Limb (tissue), 2 donors: ENCODE data around the gene LRRC52.
"Not testable (repeated sequence)": the region's sequence is repeated elsewhere in the genome, so short reads cannot be mapped to it uniquely, and the experiment has no call there.

ENCODE experiments used
- DNase-seq, 2 donors: peaks; one replicate each; pipeline ENCODE4 v3.0.0-alpha.2; 2016; ENCODE audit errors: extremely low spot score in 2 of 2

LRRC52 gene

DNA sequence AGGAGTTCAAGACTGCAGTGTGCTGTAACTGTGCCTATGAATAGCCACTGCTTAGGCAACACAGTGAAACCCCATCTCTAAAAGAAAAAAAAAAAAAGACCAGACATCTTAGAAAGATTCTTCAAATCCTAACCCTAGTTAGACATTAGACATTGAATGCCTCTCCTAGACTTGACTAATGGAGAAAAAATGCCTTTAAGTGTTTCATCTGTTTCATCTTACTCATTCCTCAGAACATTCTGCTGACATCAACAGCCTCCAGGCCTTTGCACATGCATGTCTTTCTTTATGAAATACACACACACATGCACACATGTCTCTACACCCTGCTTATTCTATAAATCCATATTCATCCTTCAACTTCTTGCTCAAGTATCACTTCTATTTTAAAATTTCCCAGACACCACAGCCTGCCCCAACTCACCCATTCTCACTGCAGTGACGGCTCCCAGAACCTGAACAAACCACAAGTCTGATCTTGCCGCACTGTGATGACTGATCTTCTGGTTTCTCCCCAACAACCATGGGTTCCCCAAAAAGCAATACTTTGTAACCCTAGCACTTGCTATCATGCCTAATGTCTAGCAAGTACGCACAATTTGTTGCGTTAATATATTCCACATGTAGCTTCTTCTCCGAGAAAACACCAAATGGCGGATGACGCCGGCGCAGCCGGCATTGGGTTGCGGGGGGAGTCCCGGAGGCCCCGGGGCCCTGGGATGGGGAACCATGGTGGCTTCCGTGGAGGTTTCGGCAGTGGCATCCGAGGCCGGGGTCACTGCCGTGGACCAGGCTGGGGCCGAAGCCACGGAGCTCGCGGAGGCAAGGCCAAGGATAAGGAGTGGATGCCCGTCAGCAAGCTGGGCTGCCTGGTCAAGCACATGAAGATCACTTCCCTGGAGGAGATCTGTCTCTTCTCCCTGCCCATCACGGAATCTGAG, 37.4 kb downstream of the LRRC52 start:
- DNase-seq: no peak

DNA sequence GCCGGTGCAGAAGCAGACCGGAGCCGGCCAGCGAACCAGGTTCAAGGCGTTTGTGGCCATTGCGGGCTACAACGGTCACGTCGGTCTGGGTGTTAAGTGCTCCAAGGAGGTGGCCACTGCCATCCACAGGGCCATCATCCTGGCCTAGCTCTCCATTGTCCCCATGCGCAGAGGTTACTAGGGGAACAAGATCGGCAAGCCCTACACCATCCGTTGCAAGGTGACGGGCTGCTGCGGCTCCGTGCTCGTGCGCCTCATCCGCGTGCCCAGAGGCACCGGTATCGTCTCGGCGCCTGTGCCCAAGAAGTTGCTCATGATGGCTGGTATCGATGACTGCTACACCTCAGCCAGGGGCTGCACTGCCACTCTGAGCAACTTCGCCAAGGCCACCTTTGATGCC, 38.1 kb downstream of the LRRC52 start:
- DNase-seq: no peak

DNA sequence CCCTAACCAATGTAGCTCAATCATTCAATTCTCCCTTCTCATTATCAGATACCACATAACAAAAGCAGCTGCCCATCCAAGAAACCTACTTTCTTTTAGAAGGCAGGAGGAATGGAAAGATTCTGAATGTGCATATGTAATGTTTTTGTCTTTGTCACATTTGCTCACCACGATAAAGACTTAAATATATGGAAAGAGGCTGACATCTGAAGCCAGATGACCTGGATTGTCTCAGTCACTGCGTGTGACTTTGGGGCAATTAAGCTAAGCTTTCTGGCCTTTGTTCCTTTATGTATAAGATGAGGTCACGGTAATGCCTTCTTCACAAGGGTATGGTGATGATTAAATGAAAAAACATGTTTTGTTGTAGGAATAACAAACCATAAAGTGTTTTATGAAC, 42.6 kb downstream of the LRRC52 start:
- no peak for DNase-seq

GRCh38 chr1:165591391-165591790, 47.6 kb downstream of the LRRC52 start:
- not testable (repeated sequence) for DNase-seq

- peak; percentile 78 to 87 for DNase-seq
These were observed 49.4 kb downstream of the LRRC52 start for GRCh38 chr1:165592945-165593823.

DNA sequence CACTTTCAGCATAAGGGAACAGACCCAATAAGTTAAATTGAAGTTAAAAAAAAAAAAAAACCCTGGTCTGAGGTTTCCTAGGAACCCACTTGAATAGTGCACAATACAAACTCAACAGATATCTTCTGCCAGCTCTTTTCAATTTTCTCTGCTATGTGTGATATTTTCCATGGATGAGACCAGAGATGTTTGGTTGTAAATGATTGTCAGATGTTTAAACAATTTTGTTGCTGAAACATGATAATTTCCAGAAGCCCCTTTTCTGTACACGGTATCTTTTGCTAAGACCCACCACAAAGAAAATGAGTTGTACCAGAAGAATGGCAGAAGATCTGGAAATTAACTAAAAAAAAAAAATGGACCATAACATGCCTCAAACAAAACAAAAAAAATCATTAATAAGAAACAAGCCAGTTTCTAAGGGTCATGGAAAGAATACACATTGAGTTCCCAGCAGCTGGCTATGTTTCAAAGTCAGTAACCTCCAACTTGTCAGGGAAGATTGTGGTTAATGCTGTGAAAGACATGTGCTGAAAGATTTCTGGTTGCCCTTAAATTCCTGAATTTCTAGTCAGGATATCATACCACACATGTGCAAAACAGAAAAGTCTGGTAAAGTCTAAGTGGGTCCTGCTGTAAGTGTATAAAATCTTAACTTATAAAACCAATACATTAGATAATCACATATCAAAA, 51.6 kb downstream of the LRRC52 start:
- peak in 1 of 2 donors; percentile 58 for DNase-seq

GRCh38 chr1:165597883-165598675, 54.3 kb downstream of the LRRC52 start:
- DNase-seq: peak; percentile 95

- DNase-seq: peak in 1 of 2 donors; percentile 12
These were observed 54.9 kb downstream of the LRRC52 start for GRCh38 chr1:165598676-165599059.

DNA sequence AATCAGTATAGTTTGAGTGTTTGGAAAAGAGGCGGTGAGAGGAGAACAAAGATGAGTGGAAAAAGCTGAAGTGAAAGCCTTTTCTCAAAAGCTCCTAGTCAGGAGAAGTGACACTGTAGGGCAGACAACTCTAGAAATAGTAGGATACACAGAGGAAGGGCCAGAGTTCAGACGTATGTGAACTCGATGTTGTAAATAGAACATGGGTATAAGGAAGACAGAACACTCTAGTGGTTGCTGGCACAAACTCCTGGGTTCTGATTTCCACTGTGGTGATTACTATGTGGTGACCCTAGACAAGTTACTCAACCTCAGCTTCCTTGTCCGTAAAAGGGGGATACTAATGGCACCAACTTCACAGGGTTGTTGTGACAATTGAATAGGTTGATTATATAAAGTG, 57.0 kb downstream of the LRRC52 start:
- DNase-seq: no peak

- DNase-seq: no peak
These were observed 60.0 kb downstream of the LRRC52 start for GRCh38 chr1:165603810-165604209.

- DNase-seq: no peak
These were observed 61.4 kb downstream of the LRRC52 start for GRCh38 chr1:165605246-165605645.

DNA sequence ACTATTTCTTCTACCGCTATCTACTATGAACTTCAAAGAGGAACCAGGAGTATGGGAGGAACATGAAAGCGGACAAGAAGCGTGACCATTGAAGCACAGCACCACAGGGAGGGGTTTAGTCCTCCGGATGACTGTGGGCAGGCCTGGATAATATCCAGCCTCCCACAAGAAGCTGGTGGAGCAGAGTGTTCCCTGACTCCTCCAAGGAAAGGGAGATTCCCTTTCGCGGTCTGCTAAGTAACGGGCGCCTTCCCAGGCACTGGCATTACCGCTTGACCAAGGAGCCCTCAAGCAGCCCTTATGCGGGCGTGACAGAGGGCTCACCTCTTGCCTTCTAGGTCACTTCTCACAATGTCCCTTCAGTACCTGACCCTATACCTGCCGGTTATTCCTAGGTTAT, 62.9 kb downstream of the LRRC52 start:
- DNase-seq: not testable (repeated sequence)

GRCh38 chr1:165610866-165611265, 67.1 kb downstream of the LRRC52 start:
- DNase-seq: no peak

- DNase-seq: no peak
These were observed 68.3 kb downstream of the LRRC52 start for GRCh38 chr1:165612062-165612461.
